Measurements from ENCODE around the gene GLB1L. TPM values are rescaled to one million over a fixed set of nuclear protein-coding genes. Genes with fewer than 3 reads are reported as not detected.

Gene GLB1L
- total RNA-seq, 3 donors from 2014 or later = 4.2 to 10.8 (median 5.8) TPM

- Histone ChIP-seq H3K4me3 (peak overlapping the region; percentile 63), H3K36me3 (ENCODE audit: low read depth) (peaks cover 3% of the 10 kb centered on the region), H3K4me1 (ENCODE audit: low read depth) (peaks cover 18% of the 10 kb centered on the region), H3K9me3 (no peaks in the 10 kb centered on the region)
- DNase-seq (peak in 2 of 3 donors; percentile 24 to 58), ATAC-seq (no peak)
- TF ChIP-seq CTCF (IDR thresholded peaks at IDR 0.05) = no peak
- intact Hi-C loops (cut with DNase I, micrococcal nuclease) = no loop called here
Measured at GRCh38 chr2:219279916-219280516, 34.8 kb upstream of the GLB1L start.

GRCh38 chr2:219279151-219279915 lies 34.1 kb upstream of the GLB1L start, which contains the start of gene DNAJB2:
Gene DNAJB2 (plus strand): TSS chr2:219279366. CDS start chr2:219279834, 468 bp downstream.
- peaks cover 3% of the 10 kb centered on the region for H3K36me3 ChIP-seq (ENCODE audit: low read depth)
- H3K9me3 ChIP-seq = no peaks in the 10 kb centered on the region
- ATAC-seq = peak; percentile 97
- H3K4me3 ChIP-seq = peak within 1 kb of the TSS; percentile 63
- DNase-seq = peak; percentile 99
- intact Hi-C loops (cut with DNase I, micrococcal nuclease) = no loop called here
- H3K4me1 ChIP-seq (ENCODE audit: low read depth) = peaks cover 18% of the 10 kb centered on the region
- no peak for TF ChIP-seq CTCF (IDR thresholded peaks at IDR 0.05)

- ATAC-seq (no peak), DNase-seq (no peak)
- Histone ChIP-seq H3K36me3 (ENCODE audit: low read depth) (peaks cover 3% of the 10 kb centered on the region), H3K9me3 (no peaks in the 10 kb centered on the region), H3K4me1 (ENCODE audit: low read depth) (peaks cover 18% of the 10 kb centered on the region), H3K4me3 (peak overlapping the region; percentile 63)
- intact Hi-C loops (cut with DNase I, micrococcal nuclease) = no loop called here
- no peak for TF ChIP-seq CTCF (IDR thresholded peaks at IDR 0.05)
Measured at GRCh38 chr2:219278655-219279150, 33.5 kb upstream of the GLB1L start.

- H3K4me1 ChIP-seq (ENCODE audit: low read depth) = peaks cover 18% of the 10 kb centered on the region
- peak; percentile 69 for ATAC-seq
Measured at GRCh38 chr2:219277703-219278654, 32.7 kb upstream of the GLB1L start.

More at GRCh38 chr2:219277703-219278654, 32.7 kb upstream of the GLB1L start:
- intact Hi-C loops (cut with DNase I, micrococcal nuclease) = no loop called here
- Histone ChIP-seq H3K36me3 (ENCODE audit: low read depth) (peaks cover 3% of the 10 kb centered on the region), H3K9me3 (no peaks in the 10 kb centered on the region), H3K4me3 (no peak overlapping the region)
- peak; percentile 99 for TF ChIP-seq CTCF (IDR thresholded peaks at IDR 0.05)
- peak; percentile 79 to 89 (median 86) for DNase-seq

All from mucosa of descending colon (tissue), 3 donors.